ENCODE measurements around the gene FHDC1.

DNA sequence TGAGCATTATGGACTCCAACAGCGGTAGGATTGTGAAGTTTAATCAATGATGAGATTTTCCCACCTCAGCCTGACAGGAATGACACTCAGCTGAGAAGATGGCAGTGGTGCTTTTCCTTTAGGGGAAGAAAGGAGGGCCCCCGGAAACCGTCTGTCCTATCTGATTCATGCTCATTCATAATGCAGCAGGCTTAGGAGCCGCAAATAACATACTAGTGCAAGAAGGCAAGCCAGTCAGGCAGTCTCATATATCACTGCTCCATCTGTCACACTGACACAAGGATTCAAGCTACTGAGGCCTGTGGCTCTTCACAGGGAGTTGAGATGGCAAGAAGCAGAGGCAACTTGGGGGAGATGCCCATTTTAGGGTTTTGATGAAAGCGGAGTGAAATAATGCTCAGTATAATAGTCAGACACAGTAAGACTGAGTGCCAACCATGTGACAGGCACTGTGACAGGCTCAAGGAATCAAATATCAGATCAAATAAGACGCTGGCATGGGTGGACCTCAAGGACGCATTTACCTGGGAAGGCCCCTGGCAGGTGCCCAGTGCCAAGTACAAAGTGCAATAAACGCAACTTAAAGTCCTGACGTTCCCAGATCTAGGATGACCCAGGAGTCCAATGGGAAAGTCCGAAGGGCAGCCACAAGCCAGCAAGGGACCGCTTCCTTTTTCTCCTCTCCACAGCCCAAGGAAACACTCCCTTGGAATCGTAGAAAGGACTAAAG, 63.4 kb downstream of the FHDC1 start:
- TF ChIP-seq, protein P1, sequence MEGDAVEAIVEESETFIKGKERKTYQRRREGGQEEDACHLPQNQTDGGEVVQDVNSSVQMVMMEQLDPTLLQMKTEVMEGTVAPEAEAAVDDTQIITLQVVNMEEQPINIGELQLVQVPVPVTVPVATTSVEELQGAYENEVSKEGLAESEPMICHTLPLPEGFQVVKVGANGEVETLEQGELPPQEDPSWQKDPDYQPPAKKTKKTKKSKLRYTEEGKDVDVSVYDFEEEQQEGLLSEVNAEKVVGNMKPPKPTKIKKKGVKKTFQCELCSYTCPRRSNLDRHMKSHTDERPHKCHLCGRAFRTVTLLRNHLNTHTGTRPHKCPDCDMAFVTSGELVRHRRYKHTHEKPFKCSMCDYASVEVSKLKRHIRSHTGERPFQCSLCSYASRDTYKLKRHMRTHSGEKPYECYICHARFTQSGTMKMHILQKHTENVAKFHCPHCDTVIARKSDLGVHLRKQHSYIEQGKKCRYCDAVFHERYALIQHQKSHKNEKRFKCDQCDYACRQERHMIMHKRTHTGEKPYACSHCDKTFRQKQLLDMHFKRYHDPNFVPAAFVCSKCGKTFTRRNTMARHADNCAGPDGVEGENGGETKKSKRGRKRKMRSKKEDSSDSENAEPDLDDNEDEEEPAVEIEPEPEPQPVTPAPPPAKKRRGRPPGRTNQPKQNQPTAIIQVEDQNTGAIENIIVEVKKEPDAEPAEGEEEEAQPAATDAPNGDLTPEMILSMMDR (IDR thresholded peaks at IDR 0.05), result no peak
- TF ChIP-seq POLR2AphosphoS5 (IDR thresholded peaks at IDR 0.05; ENCODE audit: low read depth, low read length) (no peak), SIN3A (IDR thresholded peaks at IDR 0.05; ENCODE audit: borderline replicate concordance, insufficient read depth, low read depth, low read length) (no peak)
- TF ChIP-seq, protein P2, sequence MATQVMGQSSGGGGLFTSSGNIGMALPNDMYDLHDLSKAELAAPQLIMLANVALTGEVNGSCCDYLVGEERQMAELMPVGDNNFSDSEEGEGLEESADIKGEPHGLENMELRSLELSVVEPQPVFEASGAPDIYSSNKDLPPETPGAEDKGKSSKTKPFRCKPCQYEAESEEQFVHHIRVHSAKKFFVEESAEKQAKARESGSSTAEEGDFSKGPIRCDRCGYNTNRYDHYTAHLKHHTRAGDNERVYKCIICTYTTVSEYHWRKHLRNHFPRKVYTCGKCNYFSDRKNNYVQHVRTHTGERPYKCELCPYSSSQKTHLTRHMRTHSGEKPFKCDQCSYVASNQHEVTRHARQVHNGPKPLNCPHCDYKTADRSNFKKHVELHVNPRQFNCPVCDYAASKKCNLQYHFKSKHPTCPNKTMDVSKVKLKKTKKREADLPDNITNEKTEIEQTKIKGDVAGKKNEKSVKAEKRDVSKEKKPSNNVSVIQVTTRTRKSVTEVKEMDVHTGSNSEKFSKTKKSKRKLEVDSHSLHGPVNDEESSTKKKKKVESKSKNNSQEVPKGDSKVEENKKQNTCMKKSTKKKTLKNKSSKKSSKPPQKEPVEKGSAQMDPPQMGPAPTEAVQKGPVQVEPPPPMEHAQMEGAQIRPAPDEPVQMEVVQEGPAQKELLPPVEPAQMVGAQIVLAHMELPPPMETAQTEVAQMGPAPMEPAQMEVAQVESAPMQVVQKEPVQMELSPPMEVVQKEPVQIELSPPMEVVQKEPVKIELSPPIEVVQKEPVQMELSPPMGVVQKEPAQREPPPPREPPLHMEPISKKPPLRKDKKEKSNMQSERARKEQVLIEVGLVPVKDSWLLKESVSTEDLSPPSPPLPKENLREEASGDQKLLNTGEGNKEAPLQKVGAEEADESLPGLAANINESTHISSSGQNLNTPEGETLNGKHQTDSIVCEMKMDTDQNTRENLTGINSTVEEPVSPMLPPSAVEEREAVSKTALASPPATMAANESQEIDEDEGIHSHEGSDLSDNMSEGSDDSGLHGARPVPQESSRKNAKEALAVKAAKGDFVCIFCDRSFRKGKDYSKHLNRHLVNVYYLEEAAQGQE (IDR thresholded peaks at IDR 0.05; ENCODE audit: insufficient read depth in 1 of 2, low read depth in 2 of 2, low read length in 1 of 2), result no peak
